Stimulated activated CD4-positive, alpha-beta T cell treated with anti-CD3 and anti-CD28 coated beads, Interleukin-15, amount 100 ng/mL, for 48 hours (primary cell): ENCODE data around the gene CEACAM4.

Source experiments
- DNase-seq, 2 donors: peaks; one replicate each; pipeline ENCODE4 v3.0.0-alpha.2; 2020; ENCODE audit warnings: low read depth in 2 of 2

Gene CEACAM4

DNA sequence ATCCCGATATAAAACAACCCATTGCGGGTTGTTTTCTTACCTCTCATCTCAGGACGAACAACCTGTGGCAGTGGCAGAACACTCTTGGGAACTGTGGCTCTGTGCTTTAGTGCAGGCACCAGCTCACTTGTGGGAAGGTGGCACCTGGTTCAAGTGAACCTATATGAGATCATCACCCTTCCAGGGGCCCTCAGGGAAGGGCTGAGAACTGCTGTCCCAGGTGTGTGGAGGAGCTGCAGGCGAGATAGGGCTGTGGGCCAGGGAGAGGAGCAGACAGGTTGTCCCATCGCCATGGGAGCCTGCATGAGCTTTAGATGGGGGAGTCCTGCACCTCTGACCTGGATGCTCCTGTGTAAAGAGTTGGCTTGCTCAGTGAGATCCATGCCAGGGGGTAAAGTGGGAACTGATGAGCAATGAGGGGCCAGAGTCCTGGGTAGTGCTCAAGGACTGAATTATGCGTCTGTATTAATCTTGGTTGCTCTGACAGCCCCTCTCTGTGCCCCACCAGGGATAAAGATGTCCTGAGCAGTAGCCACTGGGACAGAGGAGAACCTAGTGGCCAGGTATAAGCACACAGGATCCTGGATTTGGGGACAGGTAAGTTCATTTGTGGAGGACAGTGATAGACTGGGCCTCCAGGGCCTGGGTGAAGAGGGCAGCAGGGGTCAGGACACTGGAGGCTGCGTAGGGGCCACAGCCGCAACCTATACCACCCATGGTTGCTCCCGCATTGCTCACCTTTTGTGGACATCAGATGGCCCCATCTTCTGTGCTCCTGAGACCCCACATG, 8.7 kb downstream of the CEACAM4 start:
- no peak for DNase-seq

DNA sequence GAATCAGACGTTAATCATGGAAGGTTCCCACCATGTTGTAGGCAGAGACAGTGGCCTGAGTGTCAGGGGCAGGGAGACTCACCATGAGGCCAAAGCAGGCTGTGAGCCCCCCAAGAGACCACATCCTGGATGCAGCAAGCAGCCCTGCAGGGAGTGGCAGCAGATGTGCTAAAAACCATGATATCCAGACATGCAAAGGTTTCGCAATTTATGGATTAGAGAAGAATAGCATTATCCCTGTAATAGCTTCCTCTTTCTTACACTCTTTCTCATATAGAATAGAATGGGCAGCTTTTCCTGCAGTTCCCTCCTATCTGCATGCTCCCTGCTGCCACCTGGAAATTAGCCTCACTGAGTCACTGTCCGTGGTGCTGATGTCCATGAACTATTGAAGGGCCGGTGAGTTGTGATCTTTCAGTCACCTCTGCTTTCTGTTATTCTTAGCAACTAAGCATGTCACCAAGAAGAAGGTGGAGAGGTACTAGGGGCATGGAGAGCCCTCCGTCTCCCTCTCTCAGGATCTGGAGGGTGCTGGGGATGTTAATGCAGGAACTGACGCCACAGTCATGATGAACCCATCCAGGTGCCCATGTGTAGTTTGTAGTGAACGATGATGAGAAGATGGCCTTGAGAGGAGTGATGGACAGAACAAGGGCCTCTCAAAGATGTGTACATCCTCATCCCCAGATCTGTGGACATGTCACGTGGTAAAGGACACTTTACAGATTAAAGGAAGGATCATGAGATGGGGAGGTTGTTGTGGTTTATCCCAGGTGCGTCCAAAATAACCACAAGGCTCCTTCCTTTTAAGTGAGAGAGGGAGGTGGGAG, 9.9 kb downstream of the CEACAM4 start:
- DNase-seq, result no peak

- no peak for DNase-seq
These were observed 11.7 kb downstream of the CEACAM4 start for GRCh38 chr19:41615207-41615606.

- no peak for DNase-seq
These were observed 14.4 kb downstream of the CEACAM4 start for GRCh38 chr19:41612483-41612882.

DNA sequence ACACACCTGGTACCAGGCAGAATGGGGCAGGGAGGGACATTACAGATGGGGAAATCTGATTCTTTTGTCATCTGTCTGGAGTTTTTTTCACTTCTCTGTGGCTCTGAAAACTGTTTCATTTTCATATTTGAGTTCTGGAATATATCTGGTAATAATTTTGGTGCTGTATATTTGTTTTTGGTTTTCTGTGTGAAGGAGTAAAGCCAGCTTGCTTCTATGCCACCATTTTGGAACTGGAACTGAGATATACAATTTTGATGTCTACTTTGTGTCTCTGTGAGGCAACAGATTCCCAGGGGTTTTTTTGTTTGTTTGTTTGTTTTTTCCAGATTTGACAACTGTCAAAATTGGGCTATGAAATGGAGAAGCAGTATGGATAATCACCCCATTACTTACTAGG, 16.1 kb downstream of the CEACAM4 start:
- DNase-seq, result no peak

- DNase-seq, result no peak
These were observed 19.2 kb downstream of the CEACAM4 start for GRCh38 chr19:41607668-41608067.

- DNase-seq, result no peak
These were observed 20.5 kb downstream of the CEACAM4 start for GRCh38 chr19:41606215-41606837.

DNA sequence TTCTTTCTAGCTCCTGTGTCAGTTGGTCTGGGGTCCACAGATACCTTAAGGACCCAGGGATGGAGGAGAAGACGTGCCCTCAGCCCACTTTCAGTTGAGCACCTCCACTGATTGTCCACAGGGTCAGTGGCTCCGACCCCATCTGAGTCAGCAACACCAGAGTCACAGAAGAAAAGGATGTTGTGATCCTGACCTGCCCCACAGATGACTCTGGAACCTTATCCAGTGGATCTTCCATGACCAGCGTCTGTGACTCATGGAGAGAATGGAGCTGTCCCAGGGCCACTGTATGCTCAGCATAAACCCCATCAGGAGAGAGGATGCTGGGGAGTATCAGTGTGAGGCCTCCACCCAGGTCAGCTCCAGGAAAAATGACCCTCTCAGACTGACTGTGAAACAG, 22.0 kb downstream of the CEACAM4 start:
- no peak for DNase-seq

- DNase-seq, result no peak
These were observed 25.1 kb downstream of the CEACAM4 start for GRCh38 chr19:41601771-41602170.

GRCh38 chr19:41599175-41599966, 27.5 kb downstream of the CEACAM4 start:
- no peak for DNase-seq

- peak; percentile 45 to 70 for DNase-seq
These were observed 29.3 kb downstream of the CEACAM4 start for GRCh38 chr19:41597600-41598041.

DNA sequence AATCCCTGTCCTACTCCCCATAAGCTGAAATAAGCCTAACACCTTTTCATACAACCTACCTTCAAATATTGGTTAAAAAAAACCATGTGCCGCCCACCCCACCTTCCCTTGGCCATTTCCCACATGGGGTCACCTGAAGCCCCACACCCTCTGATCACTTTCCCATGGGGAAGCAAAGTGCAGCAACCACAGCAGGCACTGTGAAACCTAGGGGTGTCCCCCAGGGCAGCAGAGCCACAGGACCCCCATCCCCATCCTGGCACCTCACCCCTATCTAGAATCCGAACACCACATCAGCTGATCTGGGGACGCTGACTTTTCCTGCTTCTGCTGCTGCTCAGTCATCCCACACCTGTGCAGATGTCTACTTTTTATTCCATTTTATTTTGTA, 31.0 kb downstream of the CEACAM4 start:
- no peak for DNase-seq

DNA sequence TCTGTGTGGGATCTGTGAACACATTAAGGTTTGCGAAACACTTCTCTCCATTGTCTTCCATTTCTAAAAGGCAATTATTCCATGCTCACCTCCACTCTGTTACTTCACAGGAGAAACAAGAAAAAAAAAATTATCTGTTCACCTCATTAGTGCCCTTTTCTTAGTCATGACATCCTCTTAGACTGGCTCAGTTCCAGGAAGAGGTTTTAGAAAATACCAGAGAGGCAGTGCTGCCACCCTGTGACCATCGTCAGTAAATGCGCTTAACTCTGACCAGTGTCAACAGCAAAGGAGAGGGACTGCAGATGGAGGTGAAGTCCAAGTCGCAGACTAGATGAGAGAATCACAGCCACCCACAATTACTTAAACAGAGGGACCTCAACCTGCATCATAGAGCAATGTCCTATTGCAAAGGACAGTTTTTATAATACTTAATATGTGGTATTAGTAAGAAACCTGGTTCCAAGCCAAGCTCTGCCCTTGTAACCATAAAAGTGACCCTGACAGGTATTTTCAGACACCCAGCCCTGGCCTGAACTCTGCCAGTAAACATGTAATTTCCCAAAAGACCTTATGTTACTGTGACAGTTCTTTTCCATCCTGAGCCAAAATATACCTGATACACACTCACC, 31.5 kb downstream of the CEACAM4 start:
- DNase-seq, result peak; percentile 44 to 52

DNA sequence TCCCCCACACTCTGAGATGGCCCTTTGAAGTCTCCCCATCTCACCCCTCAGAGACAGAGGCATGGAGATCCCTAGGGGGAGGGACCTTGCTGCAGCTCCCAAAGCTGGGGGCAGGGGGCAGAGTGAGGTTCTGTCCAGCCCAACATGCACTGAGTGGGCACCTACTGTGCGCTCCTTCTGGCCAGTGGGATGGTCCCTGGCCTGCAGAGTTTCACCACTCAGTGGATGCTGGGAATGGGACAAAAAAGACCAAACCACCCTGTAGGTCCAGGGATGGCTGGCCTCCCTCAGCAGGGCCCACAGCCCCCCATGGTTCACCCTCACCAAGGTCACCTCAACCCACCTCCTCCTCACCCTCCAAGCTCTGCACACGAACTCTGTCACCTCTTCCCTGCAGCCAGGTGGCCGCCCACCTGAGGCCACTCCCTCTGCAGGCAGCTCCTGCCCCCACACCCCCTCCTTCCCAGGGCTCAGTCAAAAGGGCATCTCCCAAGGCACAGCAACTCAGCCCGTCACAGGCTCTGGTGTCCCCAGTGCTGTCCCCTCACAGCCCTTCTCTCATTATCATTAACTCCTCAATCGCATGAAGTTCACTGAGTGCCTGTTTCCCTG, 34.8 kb downstream of the CEACAM4 start:
- DNase-seq, result no peak

GRCh38 chr19:41590936-41591335, 35.9 kb downstream of the CEACAM4 start:
- DNase-seq, result no peak

DNA sequence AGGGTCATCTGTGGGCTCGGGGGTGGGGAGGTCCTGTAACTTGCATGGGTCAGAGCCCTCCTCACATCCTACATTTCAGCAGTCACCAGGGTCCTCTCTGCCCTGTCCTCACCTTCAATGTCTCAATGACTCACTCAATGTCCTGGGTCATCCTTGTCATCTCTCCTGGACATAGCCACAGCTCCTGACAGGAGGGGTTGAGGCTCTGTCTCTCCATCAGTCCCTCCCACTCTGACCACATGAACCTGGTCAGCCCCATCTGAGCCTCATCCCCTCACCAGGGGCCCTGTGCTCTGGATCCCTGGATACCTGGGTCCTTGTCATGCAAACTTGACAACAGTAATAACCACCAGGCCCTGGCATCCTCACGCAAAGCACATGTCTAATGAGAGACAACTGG, 37.5 kb downstream of the CEACAM4 start:
- no peak for DNase-seq

- no peak for DNase-seq
These were observed 38.2 kb downstream of the CEACAM4 start for GRCh38 chr19:41588497-41589209.

- no peak for DNase-seq
These were observed 39.0 kb downstream of the CEACAM4 start for GRCh38 chr19:41587838-41588210.

- DNase-seq, result no peak
These were observed 39.6 kb downstream of the CEACAM4 start for GRCh38 chr19:41587101-41587837.

DNA sequence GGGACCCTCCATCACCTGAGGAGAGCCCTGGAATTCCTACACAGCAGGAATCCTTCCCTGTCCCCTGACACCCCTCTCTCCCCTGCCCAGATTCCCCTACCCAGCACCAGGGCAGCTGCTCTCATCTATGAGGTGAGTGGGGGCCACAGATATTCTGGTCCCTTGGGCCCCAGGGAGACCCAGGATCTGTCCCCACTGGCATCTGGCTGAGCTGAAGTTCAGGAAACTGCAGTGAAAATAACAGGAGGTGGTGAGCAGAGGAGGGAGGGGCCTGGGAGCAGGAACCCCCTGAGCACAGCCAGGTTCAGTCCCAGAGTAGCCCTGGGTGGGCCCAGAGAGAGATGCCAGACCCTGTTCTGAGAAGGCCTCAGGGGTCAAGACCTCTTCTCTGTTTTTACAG, 40.8 kb downstream of the CEACAM4 start:
- no peak for DNase-seq
